Omental fat pad (tissue), 4 donors: Measurements from ENCODE around the gene MAP3K5. TPM values are rescaled to one million over a fixed set of nuclear protein-coding genes. Genes with fewer than 3 reads are reported as not detected.

Experiments used
- ATAC-seq: fragments of 150-250 bp; one replicate; pipeline ENCODE4 v1.9.1; 2016; ENCODE audit warnings: mild to moderate bottlenecking, moderate library complexity; ENCODE audit not compliant: low FRiP score
- DNase-seq: peaks from one replicate; pipeline ENCODE4 v3.0.0-alpha.2; 2019; ENCODE audit warnings: low spot score
- total RNA-seq, 4 donors: library from RNA; depleted of rRNA; stranded (reverse); fragments of >200 nt; gene quantifications; one replicate each; pipeline ENCODE4 v1.1.0, GENCODE V29; 2016
- TF ChIP-seq, protein P1 (sequence below), 3 donors: fragments of 450-650 bp; IDR thresholded peaks; one replicate each; pipeline ENCODE4 v1.5.1; 2016 to 2017; ENCODE audit warnings: antibody characterized with exemption in 3 of 3, mild to moderate bottlenecking in 3 of 3, moderate library complexity in 2 of 3

MAP3K5 gene
- total RNA-seq, 4 donors from 2014 or later, result 31.4 to 53.0 (median 47.2) TPM

DNA sequence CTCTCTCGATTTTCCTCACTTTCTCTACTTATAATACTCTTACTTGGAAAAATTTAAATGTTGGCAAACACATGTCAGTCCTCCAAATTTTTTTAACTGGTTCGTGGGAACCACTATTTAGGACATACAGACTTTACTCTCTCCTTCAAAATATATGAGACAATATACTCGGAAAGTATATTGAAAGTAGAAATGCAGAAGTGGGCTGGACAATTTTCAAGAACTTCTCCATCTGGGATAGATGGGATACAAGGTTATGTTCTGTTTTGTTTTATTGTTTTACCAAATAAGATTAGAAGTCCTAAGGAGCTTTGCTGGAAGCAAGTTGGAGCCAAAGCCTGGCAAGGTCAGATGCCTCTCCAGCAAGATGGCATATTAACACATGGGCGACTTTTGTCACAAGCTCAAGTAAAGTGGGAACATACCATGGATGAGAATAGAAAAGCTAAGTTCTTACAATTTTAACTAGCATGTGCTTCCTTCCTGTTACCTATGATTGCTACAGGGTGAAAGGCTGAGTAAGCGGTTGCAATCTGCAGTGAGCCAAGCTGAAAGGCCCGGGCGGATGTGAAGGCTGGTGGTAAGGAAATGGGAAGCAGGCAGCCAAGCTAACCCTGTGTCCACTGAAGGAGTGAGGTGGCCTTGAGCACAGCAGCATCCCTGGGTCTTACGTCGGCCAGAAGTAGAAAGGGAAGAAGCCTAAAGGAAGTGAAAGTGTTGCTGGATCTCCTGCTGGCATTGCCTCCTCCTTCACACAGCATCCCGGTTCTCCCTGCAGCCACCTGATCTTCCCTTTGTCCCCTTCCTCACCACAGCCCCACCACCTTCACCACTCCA, 7.1 kb downstream of the MAP3K5 start:
- TF ChIP-seq, protein P1, sequence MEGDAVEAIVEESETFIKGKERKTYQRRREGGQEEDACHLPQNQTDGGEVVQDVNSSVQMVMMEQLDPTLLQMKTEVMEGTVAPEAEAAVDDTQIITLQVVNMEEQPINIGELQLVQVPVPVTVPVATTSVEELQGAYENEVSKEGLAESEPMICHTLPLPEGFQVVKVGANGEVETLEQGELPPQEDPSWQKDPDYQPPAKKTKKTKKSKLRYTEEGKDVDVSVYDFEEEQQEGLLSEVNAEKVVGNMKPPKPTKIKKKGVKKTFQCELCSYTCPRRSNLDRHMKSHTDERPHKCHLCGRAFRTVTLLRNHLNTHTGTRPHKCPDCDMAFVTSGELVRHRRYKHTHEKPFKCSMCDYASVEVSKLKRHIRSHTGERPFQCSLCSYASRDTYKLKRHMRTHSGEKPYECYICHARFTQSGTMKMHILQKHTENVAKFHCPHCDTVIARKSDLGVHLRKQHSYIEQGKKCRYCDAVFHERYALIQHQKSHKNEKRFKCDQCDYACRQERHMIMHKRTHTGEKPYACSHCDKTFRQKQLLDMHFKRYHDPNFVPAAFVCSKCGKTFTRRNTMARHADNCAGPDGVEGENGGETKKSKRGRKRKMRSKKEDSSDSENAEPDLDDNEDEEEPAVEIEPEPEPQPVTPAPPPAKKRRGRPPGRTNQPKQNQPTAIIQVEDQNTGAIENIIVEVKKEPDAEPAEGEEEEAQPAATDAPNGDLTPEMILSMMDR (IDR thresholded peaks at IDR 0.05), result no peak
- no peak for DNase-seq
- ATAC-seq, result peak; percentile 39

DNA sequence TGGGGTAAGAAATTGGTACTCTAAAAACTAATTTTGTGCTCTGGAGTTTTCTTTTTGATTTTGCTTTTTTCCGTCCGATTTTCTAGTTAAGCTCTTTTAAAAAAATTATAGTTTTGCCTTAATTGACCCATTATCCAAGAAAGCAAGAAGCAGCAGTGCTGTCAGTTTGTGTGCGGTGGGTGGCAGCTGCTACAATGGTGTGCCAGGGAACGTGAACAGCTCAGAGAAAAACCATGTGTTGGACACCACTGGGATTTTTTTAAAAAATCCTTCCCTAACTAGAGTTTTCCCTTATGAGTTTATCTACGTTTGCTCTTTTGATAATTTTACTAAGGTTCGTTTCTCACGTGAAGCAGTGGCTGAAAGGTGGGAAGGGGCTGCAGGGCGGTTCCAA, 8.0 kb downstream of the MAP3K5 start:
- ATAC-seq, result no peak
- no peak for DNase-seq
- TF ChIP-seq, protein P1 (IDR thresholded peaks at IDR 0.05), result no peak

DNA sequence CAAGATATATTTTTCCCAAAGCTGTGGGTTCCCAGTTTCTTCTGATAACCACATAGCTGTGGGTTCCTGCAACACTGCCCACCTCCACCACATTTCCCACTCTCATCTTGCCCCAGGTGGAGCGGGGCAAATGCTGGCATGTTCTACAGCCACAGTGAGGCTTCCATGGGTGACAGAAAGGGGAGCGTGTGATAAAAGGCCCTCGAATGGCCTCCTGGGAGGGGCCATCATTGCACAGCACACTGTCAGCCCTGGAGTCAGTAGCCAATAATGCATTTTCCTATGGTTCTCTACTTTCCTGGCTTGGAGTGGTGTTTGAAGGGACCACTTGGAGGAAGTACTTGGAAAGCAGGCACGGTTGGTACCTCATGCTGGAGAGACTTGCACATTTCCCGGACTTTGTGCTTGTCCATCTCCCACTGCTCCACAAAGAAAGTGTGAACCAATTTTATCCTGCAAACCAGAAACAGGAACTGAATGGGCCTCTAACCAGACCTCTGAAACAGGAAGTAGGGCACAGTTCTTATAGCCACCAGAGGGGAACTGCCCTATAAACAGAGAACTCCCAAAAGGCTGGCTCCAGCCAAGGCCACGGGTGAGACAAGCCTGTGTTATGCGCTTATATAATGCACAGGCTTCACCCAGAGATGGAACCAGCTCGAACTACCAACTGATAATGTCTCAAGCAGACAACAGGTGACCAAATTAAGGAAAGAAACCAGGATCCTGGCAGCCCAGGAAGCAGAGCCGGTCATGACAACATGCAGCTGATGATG, 8.6 kb downstream of the MAP3K5 start:
- no peak for ATAC-seq
- DNase-seq, result no peak
- TF ChIP-seq, protein P1 (IDR thresholded peaks at IDR 0.05), result no peak

DNA sequence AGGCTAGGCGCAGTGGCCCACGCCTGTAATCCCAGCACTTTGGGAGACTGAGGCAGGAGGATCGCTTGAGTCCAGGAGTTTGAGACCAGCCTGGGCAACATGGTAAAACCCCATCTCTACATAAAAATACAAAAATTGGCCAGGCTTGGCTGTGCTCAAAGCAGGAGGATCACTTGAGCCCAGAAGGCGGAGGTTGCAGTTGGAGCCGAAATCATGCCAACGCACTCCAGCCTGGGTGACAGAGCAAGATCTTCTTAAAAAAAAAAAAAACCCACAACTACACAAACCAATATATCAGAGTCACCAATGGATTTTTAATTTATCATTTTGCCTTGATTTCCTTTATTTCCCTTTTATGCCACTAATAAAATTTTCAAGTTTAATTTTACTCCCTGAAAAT, 9.3 kb downstream of the MAP3K5 start:
- no peak for ATAC-seq
- DNase-seq, result no peak
- TF ChIP-seq, protein P1 (IDR thresholded peaks at IDR 0.05), result no peak

DNA sequence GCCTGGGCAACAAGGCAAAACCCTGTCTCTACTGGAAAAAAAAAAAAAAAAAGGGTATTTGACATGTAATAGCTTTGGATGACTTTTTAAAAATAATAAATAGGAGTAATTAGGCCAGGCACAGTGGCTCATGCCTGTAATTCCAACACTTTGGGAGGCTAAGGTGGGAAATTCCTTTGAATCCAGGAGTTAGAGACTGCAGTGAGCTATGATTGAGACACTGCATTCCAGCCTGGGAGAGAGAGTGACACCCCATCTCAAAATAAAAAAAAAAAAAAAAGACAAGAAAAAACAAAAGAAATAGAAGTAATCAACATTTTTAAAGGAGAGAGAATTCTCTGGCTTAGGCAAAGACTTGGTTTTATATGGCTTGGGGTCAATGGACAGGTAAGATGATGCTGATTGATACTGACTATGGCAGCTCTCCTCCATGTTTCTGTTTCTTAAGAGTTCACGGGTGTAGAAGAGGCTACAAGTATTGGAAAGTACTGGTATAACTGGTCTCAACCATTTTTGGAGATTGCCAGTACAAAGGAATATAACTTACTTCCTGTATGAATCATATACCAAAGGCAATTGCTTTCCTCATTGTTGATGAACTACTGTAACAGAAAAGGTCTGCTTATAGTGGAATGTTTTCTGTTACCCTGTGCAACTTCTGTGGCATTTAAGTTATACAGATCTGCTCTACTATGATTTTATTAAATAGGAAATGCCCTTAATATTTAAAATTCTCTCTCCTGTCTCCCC, 10.1 kb downstream of the MAP3K5 start:
- no peak for ATAC-seq
- no peak for DNase-seq
- TF ChIP-seq, protein P1 (IDR thresholded peaks at IDR 0.05), result no peak

DNA sequence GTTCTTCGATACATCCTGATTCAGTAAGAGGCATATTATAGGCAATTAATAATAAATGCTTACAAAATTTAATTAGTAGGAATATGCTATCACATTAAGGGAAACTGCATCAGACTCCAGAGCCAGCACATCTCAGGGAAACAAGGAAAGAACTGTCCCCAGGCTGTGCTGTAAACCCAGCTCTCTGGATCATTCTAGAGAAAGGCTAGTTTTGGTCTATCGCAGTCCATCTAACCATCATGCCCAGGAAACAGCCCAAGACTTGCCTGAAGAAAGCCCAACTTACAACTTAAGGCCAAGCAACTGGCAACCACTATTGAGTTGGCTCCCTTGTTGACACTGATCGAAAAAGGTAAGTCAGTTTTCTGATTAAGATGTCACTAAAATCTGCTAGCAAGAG, 11.3 kb downstream of the MAP3K5 start:
- DNase-seq, result no peak
- ATAC-seq, result no peak
- TF ChIP-seq, protein P1 (IDR thresholded peaks at IDR 0.05), result no peak
